Uterus (tissue), 2 donors: ENCODE measurements around the gene CNPPD1.

Experiments used
- POLR2A ChIP-seq, 2 donors: fragments of 450-650 bp; IDR thresholded peaks; one replicate each; pipeline ENCODE4 v1.6.1; 2016; ENCODE audit warnings: antibody characterized with exemption in 2 of 2, mild to moderate bottlenecking in 1 of 2, moderate library complexity in 1 of 2
- TF ChIP-seq, protein P1 (sequence below), 4 experiments: fragments of 200-600 bp in 2 of 4; fragments of 450-650 bp in 2 of 4; sonication (generic) in 2 of 4; IDR thresholded peaks; one replicate each; pipeline ENCODE4 v1.5.1; 2016 to 2019; ENCODE audit warnings: antibody characterized with exemption in 4 of 4, mild to moderate bottlenecking in 2 of 4, moderate library complexity in 1 of 4

DNA sequence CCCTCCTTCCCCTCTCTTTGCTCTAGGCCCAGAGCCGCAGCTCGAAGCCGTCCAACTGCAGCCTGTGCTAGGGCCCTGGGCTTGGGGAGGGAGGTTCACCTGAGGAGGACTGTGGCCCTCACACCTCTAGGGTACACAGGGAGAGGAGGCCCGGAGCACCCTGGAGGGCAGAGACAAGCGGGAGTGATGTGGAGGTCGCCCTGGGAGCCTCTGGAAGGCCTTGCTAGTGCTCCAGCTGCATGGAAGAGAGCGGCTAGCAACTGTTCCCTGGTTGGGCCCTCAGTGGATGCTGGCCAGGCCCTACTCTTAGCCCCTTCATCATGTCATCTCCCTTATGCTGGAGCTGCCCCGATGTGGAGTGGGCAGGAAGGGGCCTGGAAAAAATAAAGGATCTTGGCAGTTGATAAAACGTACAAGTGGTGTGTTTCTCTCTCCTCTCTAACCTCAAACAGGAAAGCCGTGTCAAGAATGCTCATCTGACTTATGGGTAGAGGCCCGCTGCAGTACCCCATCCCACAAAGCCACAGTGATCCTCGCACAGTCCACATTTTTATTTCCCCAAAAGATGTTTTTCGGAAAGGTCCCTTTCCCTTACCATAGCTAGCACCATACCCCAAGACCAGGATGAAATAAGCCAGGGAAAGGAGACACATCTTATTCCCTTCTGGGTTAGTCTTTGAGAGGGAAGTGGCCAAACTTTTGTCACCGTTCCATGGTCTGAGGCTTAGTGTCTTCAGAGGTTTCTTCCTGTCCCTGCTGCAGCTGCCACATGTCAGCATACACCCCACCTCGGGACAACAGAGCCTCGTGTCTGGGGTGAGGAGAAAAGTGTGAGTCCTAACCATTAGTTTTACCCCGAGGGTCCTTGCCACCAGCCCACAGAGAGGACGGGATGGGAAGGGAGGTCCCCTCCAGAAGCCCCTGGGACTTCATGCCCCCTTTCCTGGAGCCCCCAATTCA lies 32.8 kb upstream of the CNPPD1 start:
- no peak for TF ChIP-seq POLR2A (IDR thresholded peaks at IDR 0.05)
- TF ChIP-seq, protein P1, sequence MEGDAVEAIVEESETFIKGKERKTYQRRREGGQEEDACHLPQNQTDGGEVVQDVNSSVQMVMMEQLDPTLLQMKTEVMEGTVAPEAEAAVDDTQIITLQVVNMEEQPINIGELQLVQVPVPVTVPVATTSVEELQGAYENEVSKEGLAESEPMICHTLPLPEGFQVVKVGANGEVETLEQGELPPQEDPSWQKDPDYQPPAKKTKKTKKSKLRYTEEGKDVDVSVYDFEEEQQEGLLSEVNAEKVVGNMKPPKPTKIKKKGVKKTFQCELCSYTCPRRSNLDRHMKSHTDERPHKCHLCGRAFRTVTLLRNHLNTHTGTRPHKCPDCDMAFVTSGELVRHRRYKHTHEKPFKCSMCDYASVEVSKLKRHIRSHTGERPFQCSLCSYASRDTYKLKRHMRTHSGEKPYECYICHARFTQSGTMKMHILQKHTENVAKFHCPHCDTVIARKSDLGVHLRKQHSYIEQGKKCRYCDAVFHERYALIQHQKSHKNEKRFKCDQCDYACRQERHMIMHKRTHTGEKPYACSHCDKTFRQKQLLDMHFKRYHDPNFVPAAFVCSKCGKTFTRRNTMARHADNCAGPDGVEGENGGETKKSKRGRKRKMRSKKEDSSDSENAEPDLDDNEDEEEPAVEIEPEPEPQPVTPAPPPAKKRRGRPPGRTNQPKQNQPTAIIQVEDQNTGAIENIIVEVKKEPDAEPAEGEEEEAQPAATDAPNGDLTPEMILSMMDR (IDR thresholded peaks at IDR 0.05), result no peak
